OCI-LY1 (cell line): ENCODE measurements around the gene DTNBP1.

Experiments
- H2AFZ ChIP-seq: fragments of 200-600 bp; sonication (generic), shearing (Covaris generic); 2 replicates; pipeline ENCODE4 v1.6.0; 2014; ENCODE audit warnings: antibody characterized with exemption, mild to moderate bottlenecking, low read length
- H3F3A ChIP-seq: fragments of 200-600 bp; sonication (generic), shearing (Covaris generic); 2 replicates; pipeline ENCODE4 v1.6.0; 2014; ENCODE audit warnings: mild to moderate bottlenecking, antibody characterized with exemption, low read length, moderate library complexity; ENCODE audit not compliant: insufficient read depth
- H3K27ac ChIP-seq: fragments of 200-600 bp; sonication (generic); 2 replicates; pipeline ENCODE4 v1.5.1; 2014; ENCODE audit warnings: low read length, mixed run types, mild to moderate bottlenecking, low read depth; ENCODE audit not compliant: poor library complexity, severe bottlenecking
- H3K27me3 ChIP-seq: fragments of 200-600 bp; sonication (generic); 2 replicates; pipeline ENCODE4 v1.6.0; 2014; ENCODE audit warnings: antibody characterized with exemption, mild to moderate bottlenecking, low read length, moderate library complexity; ENCODE audit not compliant: insufficient read depth
- H3K36me3 ChIP-seq: fragments of 200-600 bp; sonication (generic); 2 replicates; pipeline ENCODE4 v1.6.1; 2014; ENCODE audit warnings: mild to moderate bottlenecking, antibody characterized with exemption, low read length, moderate library complexity, mixed read lengths; ENCODE audit not compliant: insufficient read depth
- H3K4me1 ChIP-seq: fragments of 200-600 bp; sonication (generic); 2 replicates; pipeline ENCODE4 v1.5.1; 2014; ENCODE audit warnings: mild to moderate bottlenecking, low read length, moderate library complexity; ENCODE audit not compliant: insufficient read depth, severe bottlenecking
- H3K4me2 ChIP-seq: fragments of 200-600 bp; sonication (generic), shearing (Covaris generic); 2 replicates; pipeline ENCODE4 v1.6.1; 2014; ENCODE audit warnings: low read length
- H3K4me3 ChIP-seq: fragments of 200-600 bp; sonication (generic); 2 replicates; pipeline ENCODE4 v1.5.1; 2014; ENCODE audit warnings: low read length, low read depth, mild to moderate bottlenecking, mixed read lengths; ENCODE audit not compliant: poor library complexity, severe bottlenecking
- H3K79me2 ChIP-seq: fragments of 200-600 bp; shearing (Covaris generic); 2 replicates; pipeline ENCODE4 v1.6.1; 2016; ENCODE audit warnings: mixed run types, low read length, mixed read lengths; ENCODE audit not compliant: insufficient read depth
- H3K9ac ChIP-seq: fragments of 200-600 bp; sonication (generic), shearing (Covaris generic); 2 replicates; pipeline ENCODE4 v1.6.1; 2014; ENCODE audit warnings: mild to moderate bottlenecking, low read length, mixed read lengths
- H3K9me2 ChIP-seq: fragments of 200-600 bp; sonication (generic), shearing (Covaris generic); 2 replicates; pipeline ENCODE4 v1.6.1; 2014; ENCODE audit warnings: low read depth, mild to moderate bottlenecking, low read length, mixed read lengths
- H3K9me3 ChIP-seq: fragments of 200-600 bp; shearing (Covaris generic); 2 replicates; pipeline ENCODE4 v1.6.1; 2014; ENCODE audit warnings: low read length, mixed read lengths
- H4K20me1 ChIP-seq: fragments of 200-600 bp; sonication (generic), shearing (Covaris generic); 2 replicates; pipeline ENCODE4 v1.6.0; 2016; ENCODE audit warnings: mild to moderate bottlenecking, low read length; ENCODE audit not compliant: insufficient read depth
- CTCF ChIP-seq: fragments of 200-600 bp; sonication (generic), shearing (Covaris generic); IDR thresholded peaks from 2 replicates; pipeline ENCODE4 v1.5.1; 2017; ENCODE audit warnings: mild to moderate bottlenecking, antibody characterized with exemption, low read length, moderate library complexity, mixed read lengths
- EZH2 ChIP-seq: fragments of 200-600 bp; sonication (generic), shearing (Covaris generic); IDR thresholded peaks from 2 replicates; pipeline ENCODE4 v1.8.0; 2017; ENCODE audit warnings: borderline replicate concordance, mixed run types, mild to moderate bottlenecking, antibody characterized with exemption, low read length, moderate library complexity, mixed read lengths

The DTNBP1 gene

GRCh38 chr6:15500901-15501825, 161.7 kb downstream of the DTNBP1 start:
- Histone ChIP-seq H3K9ac (no peak overlapping the region), H4K20me1 (no peaks in the 10 kb centered on the region), H3K4me2 (no peak overlapping the region), H3K36me3 (0 out of 2 replicates have a peak, but pooled peaks cover 4% of the 10 kb centered on the region), H3K9me3 (no peaks in the 10 kb centered on the region), H3K27ac (no peak overlapping the region), H3F3A (no peaks in the 10 kb centered on the region), H3K79me2 (no peaks in the 10 kb centered on the region), H3K4me3 (no peak overlapping the region), H3K27me3 (no peaks in the 10 kb centered on the region), H2AFZ (no peak overlapping the region), H3K4me1 (no peaks in the 10 kb centered on the region), H3K9me2 (no peaks in the 10 kb centered on the region)
- no peak for TF ChIP-seq EZH2

GRCh38 chr6:15500078-15500740, 162.6 kb downstream of the DTNBP1 start:
- Histone ChIP-seq H2AFZ (no peak overlapping the region), H3K79me2 (no peaks in the 10 kb centered on the region), H3K9ac (no peak overlapping the region), H3K36me3 (0 out of 2 replicates have a peak, but pooled peaks cover 4% of the 10 kb centered on the region), H3K27ac (no peak overlapping the region), H4K20me1 (no peaks in the 10 kb centered on the region), H3K9me2 (no peaks in the 10 kb centered on the region), H3F3A (no peaks in the 10 kb centered on the region), H3K4me2 (no peak overlapping the region), H3K4me1 (no peaks in the 10 kb centered on the region), H3K4me3 (no peak overlapping the region), H3K27me3 (no peaks in the 10 kb centered on the region), H3K9me3 (no peaks in the 10 kb centered on the region)
- TF ChIP-seq CTCF (no peak), EZH2 (no peak)

GRCh38 chr6:15499591-15499990, 163.2 kb downstream of the DTNBP1 start:
- Histone ChIP-seq H3K27ac (no peak overlapping the region), H3K79me2 (no peaks in the 10 kb centered on the region), H3K9me3 (no peaks in the 10 kb centered on the region), H3K36me3 (0 out of 2 replicates have a peak, but pooled peaks cover 4% of the 10 kb centered on the region), H3K9ac (no peak overlapping the region), H3K27me3 (no peaks in the 10 kb centered on the region), H3K4me1 (no peaks in the 10 kb centered on the region), H3K4me2 (no peak overlapping the region), H3K4me3 (no peak overlapping the region), H4K20me1 (no peaks in the 10 kb centered on the region), H3K9me2 (no peaks in the 10 kb centered on the region), H2AFZ (no peak overlapping the region), H3F3A (no peaks in the 10 kb centered on the region)
- TF ChIP-seq EZH2 (no peak), CTCF (no peak)
